GM21515 (cell line): Measurements from ENCODE around the gene ARHGAP26.
"Not testable (repeated sequence)": the region's sequence is repeated elsewhere in the genome, so short reads cannot be mapped to it uniquely, and the experiment has no call there.

Experiments used
- ATAC-seq: cut with Tn5 transposase; IDR thresholded peaks from one replicate; pipeline ENCODE4 v1.9.1; 2021; ENCODE audit not compliant: unreplicated experiment

The ARHGAP26 gene

DNA sequence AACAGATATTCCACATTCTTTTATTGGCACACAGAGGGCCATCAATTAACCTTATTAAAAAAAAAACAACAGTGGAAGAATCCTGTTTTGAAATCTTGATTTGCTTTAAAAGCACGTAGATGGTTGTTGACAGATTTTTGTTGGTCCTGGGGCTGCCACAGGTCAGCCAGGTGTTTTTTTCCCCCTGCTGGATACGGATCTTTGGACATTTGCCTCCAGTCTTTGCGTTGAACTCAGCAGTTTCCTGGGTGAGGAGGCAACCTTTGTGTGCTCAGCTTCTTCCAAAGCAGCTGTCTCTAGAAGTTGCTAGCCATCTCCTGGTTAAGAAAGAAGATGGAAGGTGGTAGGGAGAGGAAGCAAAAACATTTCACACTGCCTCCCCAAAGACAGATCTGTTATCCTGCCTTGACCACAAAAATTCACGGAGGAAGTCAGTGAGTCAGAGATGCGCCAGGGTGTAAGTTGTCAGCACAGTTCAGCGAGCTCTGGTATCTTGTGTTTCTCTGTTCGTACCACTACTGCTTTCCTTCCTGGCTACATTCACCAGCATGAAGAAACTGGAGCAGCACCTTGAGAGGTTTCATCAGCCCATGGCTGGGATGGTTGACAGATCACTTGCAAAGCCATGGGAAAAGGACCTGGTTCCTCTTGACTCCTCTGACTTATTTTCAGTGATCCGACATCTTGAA is 207.3 kb downstream of the ARHGAP26 start:
- ATAC-seq, result no peak

DNA sequence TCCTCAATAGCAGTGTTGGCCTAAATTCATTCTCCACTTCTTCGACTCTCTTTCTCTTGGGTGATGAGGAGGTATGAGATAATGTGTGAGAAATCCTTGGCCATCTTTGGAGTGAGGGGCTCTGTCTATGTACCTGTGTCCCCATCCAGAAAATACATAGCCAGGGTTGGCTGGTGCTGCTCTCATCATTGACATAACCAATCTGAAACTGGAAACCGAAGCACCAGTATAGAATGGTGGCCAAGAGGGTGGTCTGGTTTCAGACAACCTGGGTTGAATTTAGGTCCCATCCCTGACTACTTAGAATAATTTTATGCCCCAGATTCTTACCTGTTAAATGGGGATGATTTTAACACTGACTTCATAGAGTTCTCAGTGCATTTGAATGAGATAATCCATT is 208.1 kb downstream of the ARHGAP26 start:
- no peak for ATAC-seq

DNA sequence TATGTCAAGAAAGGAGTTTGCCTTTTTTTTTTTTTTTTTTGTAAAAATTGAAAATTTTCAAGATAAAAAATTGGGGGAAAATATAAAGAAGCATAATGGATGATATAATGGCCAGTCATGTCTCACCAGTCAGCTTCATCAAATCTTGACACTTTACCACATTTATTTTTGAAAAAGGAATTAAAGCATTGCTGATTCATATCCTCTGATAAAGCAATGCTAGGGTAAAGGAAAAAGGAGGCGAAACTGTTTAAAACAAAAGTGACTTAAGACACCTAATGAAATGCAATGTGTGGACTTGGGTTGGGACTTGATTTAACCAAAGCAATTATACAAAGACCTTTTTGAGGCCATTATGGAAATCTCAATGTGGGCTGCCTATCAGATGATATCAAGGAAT is 208.5 kb downstream of the ARHGAP26 start:
- no peak for ATAC-seq

DNA sequence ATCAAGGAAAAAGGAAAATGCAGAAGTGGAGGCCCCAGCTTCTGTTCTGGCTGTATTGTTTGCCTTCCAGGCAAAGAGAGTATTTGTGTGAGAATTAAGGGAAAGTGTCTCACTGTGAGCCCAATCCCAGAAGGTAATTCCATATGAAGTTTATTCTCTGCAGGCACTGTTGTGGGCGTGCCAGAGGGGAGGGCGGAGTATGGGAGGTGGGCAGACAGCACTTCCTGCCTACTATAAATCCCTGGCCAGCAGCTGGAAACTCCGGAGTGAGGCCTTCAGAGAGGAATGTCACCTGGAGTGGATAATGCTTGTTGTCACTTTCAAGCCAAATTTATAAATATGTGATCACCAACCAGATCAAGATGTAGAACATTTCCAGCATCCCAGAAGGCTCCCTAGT is 209.5 kb downstream of the ARHGAP26 start:
- ATAC-seq, result no peak

DNA sequence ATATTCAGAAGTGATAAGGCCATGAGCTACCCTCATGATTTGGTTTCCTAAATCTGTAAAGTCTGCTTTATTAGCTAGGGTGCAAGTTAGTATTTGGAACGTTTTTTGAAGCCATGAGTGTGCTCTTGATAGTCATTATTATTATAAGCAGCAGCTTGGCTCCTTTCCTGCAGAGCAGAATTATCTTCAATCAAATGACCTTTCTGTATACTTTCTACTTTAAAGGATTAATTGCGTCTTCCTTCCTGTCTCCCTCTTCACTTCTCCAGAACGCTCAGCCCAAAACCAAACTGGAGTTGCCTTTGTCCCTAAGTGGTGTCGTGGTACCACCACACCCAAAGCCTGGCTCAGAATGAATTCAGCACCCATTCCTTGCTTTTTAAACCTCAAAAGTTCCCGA is 211.3 kb downstream of the ARHGAP26 start:
- ATAC-seq, result no peak

DNA sequence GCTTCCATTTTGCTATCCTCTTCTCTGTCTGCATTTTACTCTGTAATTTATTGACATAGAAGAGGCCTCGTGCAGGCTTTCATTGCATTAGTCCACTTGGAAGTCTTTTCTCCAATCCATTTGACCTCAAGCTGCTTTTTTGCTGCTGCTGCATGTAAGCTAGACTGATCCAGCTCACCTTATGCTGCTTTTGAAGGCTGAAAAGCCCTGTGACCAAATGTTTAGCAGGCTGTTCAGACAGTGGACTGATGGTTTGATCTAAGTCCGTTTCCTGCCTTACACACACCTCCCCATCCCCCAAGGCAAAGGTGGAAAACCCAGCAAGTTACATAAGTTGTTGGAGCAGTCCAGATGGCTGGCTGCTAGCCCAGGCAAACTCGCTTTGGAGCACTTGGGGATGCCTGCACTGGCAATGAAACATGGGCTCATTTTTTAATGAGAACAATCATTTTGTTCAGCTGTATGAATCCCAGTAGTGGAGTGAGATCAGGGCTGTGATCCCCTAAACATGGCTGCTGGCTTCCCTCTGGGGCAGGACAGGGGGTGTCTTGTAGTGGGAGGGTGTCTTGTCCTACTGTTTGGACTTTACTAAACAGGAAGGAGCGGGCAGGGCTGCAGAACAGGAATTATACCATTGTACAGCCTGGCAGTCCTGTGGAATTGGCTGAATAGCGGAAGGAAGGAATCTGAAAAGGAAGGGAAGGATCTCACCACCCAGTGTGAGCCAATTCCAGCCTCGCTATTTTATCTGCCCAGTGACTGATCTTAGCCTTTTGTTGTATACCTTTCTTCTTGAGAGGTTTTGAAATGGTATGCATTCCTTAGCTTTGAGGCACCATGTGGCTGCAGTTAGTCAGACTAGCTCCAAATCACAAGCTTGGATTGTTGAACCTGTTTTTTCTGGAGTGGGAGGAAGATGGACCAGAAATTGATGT is 212.0 kb downstream of the ARHGAP26 start:
- ATAC-seq, result no peak

DNA sequence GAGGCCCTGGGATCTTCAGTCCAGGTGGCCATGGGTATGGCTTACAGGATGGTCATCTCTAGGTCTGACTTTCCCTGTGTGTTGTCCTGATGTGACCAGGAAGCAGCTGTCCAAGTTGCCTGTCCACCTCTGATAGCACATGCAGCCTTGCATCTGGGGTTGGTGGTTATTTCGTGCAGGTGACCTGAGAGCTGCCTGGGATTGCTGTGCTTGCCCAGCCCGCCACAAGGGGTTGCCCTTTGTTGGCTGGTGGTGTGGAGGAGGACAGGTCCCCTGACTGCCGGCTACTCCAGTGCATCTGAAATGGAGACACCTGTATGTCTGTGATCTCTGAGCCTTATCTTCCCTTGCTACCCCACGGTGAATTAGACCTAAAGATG is 212.6 kb downstream of the ARHGAP26 start:
- ATAC-seq, result no peak

DNA sequence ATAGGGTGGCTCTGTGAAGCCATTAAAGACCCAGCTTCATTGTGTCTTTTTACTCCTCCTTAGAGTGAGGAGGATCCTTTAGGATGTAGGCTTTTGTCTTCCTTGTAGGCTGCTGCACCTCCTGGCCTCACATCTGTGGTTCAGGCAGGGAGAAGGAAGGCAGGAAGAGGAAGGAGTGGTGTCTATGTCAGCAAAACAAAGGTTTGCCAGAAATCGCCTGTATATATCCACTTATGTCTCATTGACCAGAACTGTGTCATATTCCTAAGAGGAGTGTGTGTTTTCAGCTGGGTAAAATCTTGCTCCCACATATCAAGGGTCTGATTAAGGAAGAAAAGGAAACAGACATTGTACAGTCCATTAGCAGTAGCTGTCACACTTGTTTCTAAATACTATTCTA is 213.8 kb downstream of the ARHGAP26 start:
- no peak for ATAC-seq

DNA sequence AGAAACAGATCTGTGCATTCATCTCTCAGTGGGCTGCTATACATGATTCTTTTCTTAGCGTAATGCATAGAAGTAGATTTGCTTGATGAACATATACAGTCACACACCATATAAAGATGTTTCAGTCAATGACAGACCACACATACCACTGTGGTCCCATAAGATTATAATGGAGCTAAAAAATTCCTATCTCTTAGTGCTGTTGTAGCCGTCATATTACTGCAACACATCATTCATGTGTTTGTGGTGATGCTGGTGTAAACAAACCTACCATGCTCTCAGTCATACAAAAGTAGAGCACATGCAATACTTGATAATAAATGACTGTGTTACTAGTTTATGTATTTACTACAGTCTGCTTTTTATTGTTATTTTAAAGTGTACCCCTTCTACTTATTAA is 214.3 kb downstream of the ARHGAP26 start:
- no peak for ATAC-seq

DNA sequence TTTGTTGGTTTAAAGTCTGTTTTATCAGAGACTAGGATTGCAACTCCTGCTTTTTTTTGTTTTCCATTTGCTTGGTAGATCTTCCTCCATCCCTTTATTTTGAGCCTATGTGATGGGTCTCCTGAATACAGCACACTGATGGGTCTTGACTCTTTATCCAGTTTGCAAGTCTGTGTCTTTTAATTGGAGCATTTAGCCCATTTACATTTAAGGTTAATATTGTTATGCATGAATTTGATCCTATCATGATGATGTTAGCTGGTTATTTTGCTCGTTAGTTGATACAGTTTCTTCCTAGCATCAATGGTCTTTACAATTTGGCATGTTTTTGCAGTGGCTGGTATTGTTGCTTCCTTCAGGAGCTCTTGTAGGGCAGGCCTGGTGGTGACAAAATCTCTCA is 219.1 kb downstream of the ARHGAP26 start:
- not testable (repeated sequence) for ATAC-seq

DNA sequence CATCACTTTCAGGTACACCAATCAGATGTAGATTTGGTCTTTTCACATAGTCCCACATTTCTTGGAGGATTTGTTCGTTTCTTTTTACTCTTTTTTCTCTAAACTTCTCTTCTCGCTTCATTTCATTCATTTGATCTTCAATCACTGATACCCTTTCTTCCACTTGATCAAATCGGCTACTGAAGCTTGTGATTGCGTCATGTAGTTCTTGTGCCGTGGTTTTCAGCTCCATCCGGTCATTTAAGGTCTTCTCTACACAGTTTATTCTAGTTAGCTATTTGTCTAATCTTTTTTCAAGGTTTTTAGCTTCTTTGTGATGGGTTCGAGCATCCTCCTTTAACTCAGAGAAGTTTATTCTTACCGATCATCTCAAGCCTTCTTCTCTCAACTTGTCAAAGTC is 219.9 kb downstream of the ARHGAP26 start:
- not testable (repeated sequence) for ATAC-seq

DNA sequence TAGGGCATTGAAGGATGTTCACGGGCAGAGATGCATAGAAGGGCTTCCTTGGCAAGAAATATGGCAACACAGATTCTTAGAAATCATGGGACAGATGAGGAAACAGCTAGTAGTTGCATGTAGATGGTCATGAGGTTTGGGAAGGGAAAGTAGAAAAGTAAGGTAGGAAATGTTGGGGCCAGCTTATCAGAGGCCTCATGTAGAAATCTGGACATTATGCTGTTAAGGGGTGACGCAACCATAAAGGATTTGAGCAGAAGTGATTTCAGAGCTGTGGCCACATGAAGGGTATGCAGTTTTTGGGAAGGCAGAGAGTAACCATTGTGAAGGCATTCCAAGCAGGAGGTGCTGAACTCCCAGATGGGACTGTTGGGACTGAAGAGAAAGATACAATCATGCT is 224.0 kb downstream of the ARHGAP26 start:
- no peak for ATAC-seq

DNA sequence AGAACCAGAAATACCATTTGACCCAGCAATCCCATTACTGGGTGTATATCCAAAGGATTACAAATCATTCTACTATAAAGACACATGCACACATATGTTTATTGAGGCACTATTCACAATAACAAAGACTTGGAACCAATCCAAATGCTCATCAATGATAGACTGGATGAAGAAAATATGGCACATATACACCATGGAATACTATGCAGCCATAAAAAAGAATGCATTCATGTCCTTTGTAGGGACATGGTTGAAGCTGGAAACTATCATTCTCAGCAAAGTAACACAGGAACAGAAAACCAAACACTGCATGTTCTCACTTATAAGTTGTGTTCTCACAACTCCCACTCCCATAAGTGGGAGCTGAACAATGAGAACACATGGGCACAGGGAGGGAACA is 225.4 kb downstream of the ARHGAP26 start:
- not testable (repeated sequence) for ATAC-seq

DNA sequence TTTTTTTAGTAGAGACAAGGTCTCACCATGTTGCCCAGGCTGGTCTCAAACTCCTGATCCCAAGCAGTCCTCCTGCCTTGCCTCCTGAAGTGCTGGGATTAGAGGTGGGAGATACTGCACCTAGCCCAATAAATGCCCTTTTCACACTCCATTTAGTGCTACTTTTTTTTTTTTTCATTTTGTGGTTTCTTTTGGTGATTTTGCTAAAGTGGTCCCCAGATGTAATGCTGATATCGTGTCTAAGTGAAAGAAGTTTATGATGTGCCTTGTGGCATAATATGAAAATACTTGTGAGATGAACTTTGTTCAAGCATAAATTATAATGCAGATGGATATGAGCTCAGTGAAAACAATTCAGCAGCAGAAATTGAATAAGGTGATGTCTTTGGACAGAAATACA is 227.4 kb downstream of the ARHGAP26 start:
- ATAC-seq, result no peak

DNA sequence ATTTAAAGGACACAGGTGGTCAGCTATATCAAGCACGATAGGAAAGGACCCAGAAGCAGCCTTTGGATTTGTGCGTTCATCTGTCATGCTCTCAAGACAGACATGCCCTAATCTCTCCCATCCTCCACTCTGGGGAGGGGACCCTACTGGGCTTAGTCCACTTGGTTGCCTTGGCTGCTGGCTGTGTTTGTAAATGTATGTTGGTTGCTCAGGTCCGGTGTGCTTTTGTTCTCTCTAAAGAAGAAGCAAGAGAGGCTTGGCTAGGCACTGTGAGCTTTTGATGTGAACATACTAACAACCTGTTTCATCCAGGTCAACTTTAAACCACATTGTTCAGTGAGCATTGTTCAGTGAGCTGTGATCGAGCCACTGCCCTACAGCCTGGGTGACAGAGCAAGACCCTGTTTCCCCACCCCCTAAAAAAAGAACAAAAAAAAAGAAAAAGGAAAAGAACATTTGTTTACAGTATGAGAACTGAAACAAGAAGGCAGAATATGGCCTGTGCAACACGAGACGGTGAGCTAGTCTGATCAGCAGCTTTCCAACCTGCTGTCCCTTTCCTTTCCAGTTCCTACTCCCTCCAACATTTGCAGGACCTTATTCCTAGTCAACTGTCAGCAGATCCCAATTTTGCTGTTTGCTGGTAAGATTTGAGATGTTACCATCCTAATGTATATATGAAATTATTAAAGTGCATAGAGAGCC is 228.3 kb downstream of the ARHGAP26 start:
- peak; percentile 29 for ATAC-seq

DNA sequence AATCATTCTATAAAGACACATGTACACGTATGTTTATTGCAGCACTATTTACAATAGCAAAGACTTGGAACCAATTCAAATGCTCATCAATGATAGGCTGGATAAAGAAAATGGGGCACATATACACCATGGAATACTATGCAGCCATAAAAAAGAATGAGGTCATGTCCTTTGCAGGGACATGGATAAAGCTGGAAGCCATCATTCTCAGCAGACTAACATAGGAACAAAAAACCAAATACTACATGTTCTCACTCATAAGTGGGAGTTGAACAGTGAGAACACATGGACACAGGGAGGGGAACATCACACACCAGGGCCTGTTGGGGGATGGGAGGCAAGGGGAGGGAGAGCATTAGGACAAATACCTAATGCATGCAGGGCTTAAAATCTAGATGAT is 230.4 kb downstream of the ARHGAP26 start:
- ATAC-seq, result not testable (repeated sequence)

DNA sequence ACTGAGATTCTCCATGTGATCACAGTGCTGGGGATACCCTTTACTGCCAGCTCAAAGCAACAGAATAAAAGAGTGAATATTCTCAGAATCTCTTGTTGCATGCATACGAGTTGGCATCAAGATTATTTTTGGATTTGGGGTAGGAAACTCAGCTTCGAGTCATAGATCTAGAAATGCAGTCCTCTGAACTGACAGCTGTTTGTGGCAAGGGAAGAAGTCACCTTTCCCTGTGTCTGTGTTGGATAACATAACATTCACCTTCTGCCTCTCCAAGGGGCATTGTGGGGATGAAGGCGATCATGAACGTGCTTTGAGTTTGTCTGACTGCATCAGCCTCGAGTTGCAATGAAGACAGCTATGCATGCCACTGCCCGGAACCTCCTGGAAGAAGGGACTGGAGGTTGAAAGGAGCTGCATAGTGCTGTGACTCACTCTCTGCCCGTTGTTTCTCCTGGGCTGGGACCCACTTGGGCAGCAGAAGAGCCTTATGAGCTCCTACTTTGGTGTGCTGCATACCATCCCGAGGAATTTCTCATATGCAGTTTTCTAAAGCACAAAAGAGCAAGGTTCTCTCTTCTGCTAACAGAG is 231.7 kb downstream of the ARHGAP26 start:
- ATAC-seq, result no peak

DNA sequence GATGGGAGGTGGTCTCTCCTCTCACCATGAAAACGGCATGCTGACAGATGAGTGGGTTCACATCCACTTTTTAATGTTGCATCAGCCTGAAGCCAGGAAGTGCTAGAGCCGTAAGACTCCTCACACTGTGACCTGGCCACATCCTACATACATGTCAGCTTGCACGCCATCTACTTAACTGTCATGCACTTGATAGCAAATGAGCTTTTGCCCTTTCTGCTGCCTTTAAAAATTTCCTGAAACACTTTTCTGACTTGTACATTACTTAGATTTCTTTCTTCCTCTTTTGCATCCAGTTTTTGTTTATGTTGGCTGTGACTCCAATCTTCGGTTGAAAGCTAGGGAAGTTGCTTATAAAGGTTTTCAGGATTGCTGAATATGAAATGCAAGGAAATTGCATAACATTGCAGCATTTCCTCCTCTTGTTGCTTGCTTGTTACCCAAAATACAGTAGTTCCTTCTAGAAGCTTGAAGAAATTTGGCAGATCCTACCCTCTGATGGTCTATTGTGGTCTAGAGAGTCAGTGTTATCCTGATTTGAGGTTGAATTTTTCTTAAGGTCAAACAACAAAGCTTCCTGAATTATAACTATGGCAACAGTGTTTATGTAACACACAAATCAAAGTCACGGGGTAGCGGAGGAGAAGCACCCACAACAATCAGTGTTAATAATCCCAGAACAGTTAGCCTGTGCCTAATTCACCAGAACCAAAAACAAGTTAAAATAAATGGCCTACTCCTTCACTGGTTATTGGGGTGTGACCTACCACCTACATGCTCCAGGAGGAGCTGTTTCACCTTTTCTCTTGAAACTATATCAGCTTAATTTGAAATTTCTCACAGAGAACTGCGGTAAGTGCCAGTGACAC is 232.5 kb downstream of the ARHGAP26 start:
- peak; percentile 71 for ATAC-seq

DNA sequence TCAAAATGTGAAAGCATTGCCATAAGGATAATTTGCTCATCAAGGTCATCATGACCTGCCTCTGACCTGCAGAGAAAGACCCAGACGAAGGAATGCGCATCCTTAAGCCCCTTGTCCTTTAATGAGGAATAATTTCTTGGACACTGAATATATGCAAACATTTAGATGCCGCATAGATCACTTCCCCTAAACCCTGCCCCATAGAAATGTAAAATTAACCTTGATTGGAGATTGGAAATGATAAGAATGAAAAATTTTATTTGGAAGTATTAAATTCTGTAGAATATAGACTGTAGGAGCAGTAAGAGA is 233.1 kb downstream of the ARHGAP26 start:
- no peak for ATAC-seq

DNA sequence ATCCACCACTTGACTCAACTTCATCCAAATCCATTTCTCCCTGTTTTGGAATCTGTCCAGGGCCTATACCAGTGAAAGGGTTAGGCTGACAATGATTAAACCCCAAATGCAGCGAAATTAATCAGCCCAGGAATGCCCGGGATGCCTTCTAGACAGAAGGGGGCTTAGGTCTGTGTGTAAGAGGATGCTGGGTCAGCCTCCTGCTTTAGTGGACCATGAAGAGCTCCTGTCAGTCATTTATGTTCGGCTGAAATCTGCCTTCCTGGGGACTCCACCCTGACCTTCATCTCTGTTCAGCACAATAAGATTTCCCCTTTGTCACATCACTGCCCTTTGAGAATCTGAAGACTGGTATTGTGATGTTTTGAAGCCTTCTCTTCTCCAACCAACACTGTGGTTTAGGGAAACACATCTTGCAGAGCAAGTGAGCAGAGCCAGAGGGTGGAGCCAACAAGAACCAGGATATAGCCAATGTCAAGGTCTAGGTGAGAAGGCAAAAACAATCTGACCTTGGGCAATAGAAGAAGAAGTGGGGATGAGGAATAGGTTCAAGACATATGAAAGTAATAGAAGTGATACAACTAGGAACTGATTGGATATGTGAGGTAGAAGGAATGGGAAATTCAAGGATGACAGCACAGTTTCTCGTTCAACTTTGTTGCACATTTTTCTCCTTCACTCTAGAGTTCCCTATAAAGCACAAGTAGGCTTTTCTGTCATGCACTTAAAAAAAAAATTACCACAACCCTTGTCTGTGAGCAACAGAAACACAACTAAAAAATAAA is 234.4 kb downstream of the ARHGAP26 start:
- ATAC-seq, result peak; percentile 46
